ENCODE results near the gene TUBGCP3.

DNA sequence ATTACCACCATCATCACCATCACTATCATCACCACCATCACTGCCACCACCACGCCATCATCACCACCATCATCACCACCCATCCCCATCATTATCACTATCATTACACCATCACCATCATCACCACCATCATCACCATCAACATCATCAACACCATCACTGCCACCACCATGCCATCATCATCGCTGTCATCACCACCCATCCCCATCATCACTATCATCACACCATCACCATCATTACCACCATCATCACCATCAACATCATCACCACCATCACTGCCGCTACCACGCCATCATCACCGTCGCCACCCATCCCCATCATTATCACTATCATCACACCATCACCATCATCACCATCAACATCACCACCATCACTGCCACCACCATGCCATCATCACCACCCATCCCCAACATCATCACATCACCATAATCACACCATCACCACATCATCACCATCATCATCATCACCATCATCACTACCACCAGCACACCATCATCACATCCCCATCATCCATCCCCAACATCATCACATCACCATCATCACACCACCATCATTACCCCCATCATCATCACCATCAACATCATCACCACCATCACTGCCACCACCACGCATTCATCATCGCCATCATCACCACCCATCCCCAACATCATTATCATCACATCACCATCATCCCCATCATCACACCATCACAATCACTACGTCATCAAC lies 61.7 kb downstream of the TUBGCP3 start:
- TF ChIP-seq, protein P1, sequence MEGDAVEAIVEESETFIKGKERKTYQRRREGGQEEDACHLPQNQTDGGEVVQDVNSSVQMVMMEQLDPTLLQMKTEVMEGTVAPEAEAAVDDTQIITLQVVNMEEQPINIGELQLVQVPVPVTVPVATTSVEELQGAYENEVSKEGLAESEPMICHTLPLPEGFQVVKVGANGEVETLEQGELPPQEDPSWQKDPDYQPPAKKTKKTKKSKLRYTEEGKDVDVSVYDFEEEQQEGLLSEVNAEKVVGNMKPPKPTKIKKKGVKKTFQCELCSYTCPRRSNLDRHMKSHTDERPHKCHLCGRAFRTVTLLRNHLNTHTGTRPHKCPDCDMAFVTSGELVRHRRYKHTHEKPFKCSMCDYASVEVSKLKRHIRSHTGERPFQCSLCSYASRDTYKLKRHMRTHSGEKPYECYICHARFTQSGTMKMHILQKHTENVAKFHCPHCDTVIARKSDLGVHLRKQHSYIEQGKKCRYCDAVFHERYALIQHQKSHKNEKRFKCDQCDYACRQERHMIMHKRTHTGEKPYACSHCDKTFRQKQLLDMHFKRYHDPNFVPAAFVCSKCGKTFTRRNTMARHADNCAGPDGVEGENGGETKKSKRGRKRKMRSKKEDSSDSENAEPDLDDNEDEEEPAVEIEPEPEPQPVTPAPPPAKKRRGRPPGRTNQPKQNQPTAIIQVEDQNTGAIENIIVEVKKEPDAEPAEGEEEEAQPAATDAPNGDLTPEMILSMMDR (IDR thresholded peaks at IDR 0.05), result no peak
- TF ChIP-seq EZH2 (IDR thresholded peaks at IDR 0.05; ENCODE audit: borderline replicate concordance, insufficient read depth, low read depth, low read length, poor library complexity, severe bottlenecking), result no peak

Measured in B cell (primary cell).